HCT116 (cell line): ENCODE measurements around the gene LACTBL1. TPM values are rescaled to one million over a fixed set of nuclear protein-coding genes. Genes with fewer than 3 reads are reported as not detected.

ENCODE experiments used
- ATAC-seq: fragments of 200-7000 bp; cut with Tn5 transposase; 2 replicates; pipeline ENCODE4 v1.9.1; 2020; ENCODE audit warnings: mild to moderate bottlenecking, moderate library complexity
- BruUV-seq: library from RNA; stranded (reverse); fragments of 400-500 nt; replicated peaks from 2 replicates; lab custom pipeline; 2021; lab: Mats Ljungman, UMichigan
- CTCF ChIA-PET: fragments of 300-600 bp; sonication (Branson Sonifier 250); formaldehyde crosslinking; loops from one replicate; lab custom pipeline; 2021; ENCODE audit warnings: antibody characterized with exemption; lab: Charles Lee
- POLR2A ChIA-PET: fragments of 300-600, 350-600 bp; sonication (Branson Sonifier 250); formaldehyde crosslinking; loops from one replicate; lab custom pipeline; 2021; ENCODE audit warnings: antibody characterized with exemption; lab: Charles Lee
- RAD21 ChIA-PET, 2 experiments: fragments of 300-600 bp; sonication (Branson Sonifier 250); formaldehyde crosslinking; loops; one replicate each; lab custom pipeline; 2023; ENCODE audit warnings: low total read pairs in 2 of 2; ENCODE audit not compliant: uncharacterized antibody in 2 of 2, unreplicated experiment in 2 of 2, low non-redundant PET in 1 of 2; lab: Charles Lee
- DNase-seq: peaks from one replicate; pipeline ENCODE4 v3.0.0-alpha.2; 2010; ENCODE audit warnings: low read depth, low spot score
- H2AFZ ChIP-seq: fragments of 200-600 bp; shearing (Covaris generic), sonication (generic); 2 replicates; pipeline ENCODE4 v1.6.1; 2017; ENCODE audit warnings: low read depth, mixed run types, mixed read lengths, antibody characterized with exemption, low read length; ENCODE audit not compliant: poor library complexity, severe bottlenecking
- H3K27ac ChIP-seq: 2 replicates; pipeline ENCODE4 v1.5.1; 2012; ENCODE audit warnings: low read depth, low read length
- H3K27me3 ChIP-seq: fragments of 200-600 bp; sonication (generic); 2 replicates; pipeline ENCODE4 v1.6.1; 2016; ENCODE audit warnings: mixed run types, low read length, mixed read lengths; ENCODE audit not compliant: insufficient read depth
- H3K36me3 ChIP-seq, 2 experiments: fragments of 200-500 bp in 1 of 2; fragments of 200-600 bp in 1 of 2; sonication (Bioruptor generic) in 1 of 2; sonication (generic) in 1 of 2; 2 replicates each; pipeline versions ENCODE4 v1.5.1 to v1.6.1; 2014 to 2016; ENCODE audit warnings: low read length in 2 of 2, inconsistent platforms in 1 of 2, mixed read lengths in 1 of 2, mixed run types in 1 of 2; ENCODE audit not compliant: insufficient read depth in 2 of 2, control insufficient read depth in 1 of 2
- H3K4me1 ChIP-seq, 2 experiments: fragments of 200-600 bp in 1 of 2; sonication (generic) in 1 of 2; 2 replicates each; pipeline versions ENCODE4 v1.5.1 to v1.6.1; 2012 to 2017; ENCODE audit warnings: low read length in 2 of 2, inconsistent platforms in 1 of 2, mild to moderate bottlenecking in 1 of 2, mixed read lengths in 1 of 2, mixed run types in 1 of 2, moderate library complexity in 1 of 2; ENCODE audit not compliant: insufficient read depth in 2 of 2, control insufficient read depth in 1 of 2
- H3K4me2 ChIP-seq: fragments of 200-600 bp; sonication (generic); 2 replicates; pipeline ENCODE4 v1.6.1; 2017; ENCODE audit warnings: mixed run types, low read length, mixed read lengths
- H3K4me3 ChIP-seq, 2 experiments: fragments of 200-600 bp in 1 of 2; sonication (generic) in 1 of 2; replicated peaks in 1 of 2; 2 replicates each; pipeline ENCODE4 v1.5.1; 2011 to 2016; ENCODE audit warnings: low read length in 2 of 2, control low read depth in 1 of 2, low read depth in 1 of 2, mild to moderate bottlenecking in 1 of 2, mixed read lengths in 1 of 2, mixed run types in 1 of 2
- H3K79me2 ChIP-seq: fragments of 200-600 bp; sonication (generic); 2 replicates; pipeline ENCODE4 v1.6.1; 2017; ENCODE audit warnings: mild to moderate bottlenecking, mixed run types, low read length, moderate library complexity, mixed read lengths; ENCODE audit not compliant: insufficient read depth
- H3K9ac ChIP-seq: fragments of 200-600 bp; sonication (generic); 2 replicates; pipeline ENCODE4 v1.6.1; 2016; ENCODE audit warnings: low read length, mixed read lengths
- H3K9me2 ChIP-seq: fragments of 200-600 bp; sonication (generic), shearing (Covaris generic); 2 replicates; pipeline ENCODE4 v1.6.1; 2017; ENCODE audit warnings: mixed run types, mild to moderate bottlenecking, moderate library complexity; ENCODE audit not compliant: insufficient read depth
- H3K9me3 ChIP-seq, 2 experiments: fragments of 200-500 bp in 1 of 2; fragments of 200-600 bp in 1 of 2; sonication (Bioruptor generic) in 1 of 2; sonication (generic) in 1 of 2; 2 replicates each; pipeline ENCODE4 v1.6.1; 2014 to 2017; ENCODE audit warnings: low read length in 2 of 2, mixed read lengths in 2 of 2, inconsistent platforms in 1 of 2, low read depth in 1 of 2, mild to moderate bottlenecking in 1 of 2, mixed run types in 1 of 2, moderate library complexity in 1 of 2; ENCODE audit not compliant: control insufficient read depth in 1 of 2, insufficient read depth in 1 of 2
- H4K20me1 ChIP-seq: fragments of 200-600 bp; sonication (generic), shearing (Covaris generic); 2 replicates; pipeline ENCODE4 v1.6.1; 2017; ENCODE audit warnings: mixed run types, mild to moderate bottlenecking, moderate library complexity; ENCODE audit not compliant: insufficient read depth
- CBX3 ChIP-seq: IDR thresholded peaks from 2 replicates; pipeline ENCODE4 v1.6.1; 2012; ENCODE audit warnings: low read depth
- CEBPB ChIP-seq: IDR thresholded peaks from 2 replicates; pipeline ENCODE4 v1.6.1; 2012; ENCODE audit warnings: low read depth
- CTCF ChIP-seq, 3 experiments: fragments of 200-600 bp in 1 of 3; sonication (generic) in 1 of 3; IDR thresholded peaks in 2 of 3; conservative IDR thresholded peaks in 1 of 3; 2 replicates each; pipeline ENCODE4 v1.5.1; 2012 to 2017; ENCODE audit warnings: low read depth in 2 of 3, low read length in 2 of 3, antibody characterized with exemption in 1 of 3, borderline replicate concordance in 1 of 3, control low read depth in 1 of 3, mild to moderate bottlenecking in 1 of 3, mixed read lengths in 1 of 3, mixed run types in 1 of 3, moderate library complexity in 1 of 3; ENCODE audit not compliant: insufficient read depth in 1 of 3
- ELF1 ChIP-seq: IDR thresholded peaks from 2 replicates; pipeline ENCODE4 v1.6.1; 2012; ENCODE audit warnings: low read depth, borderline replicate concordance
- EZH2 ChIP-seq: fragments of 200-600 bp; sonication (generic); IDR thresholded peaks from 2 replicates; pipeline ENCODE4 v1.6.1; 2017; ENCODE audit warnings: antibody characterized with exemption, mixed run types
- JUND ChIP-seq: IDR thresholded peaks from 2 replicates; pipeline ENCODE4 v1.6.1; 2012
- POLR2A ChIP-seq: IDR thresholded peaks from 2 replicates; pipeline ENCODE4 v1.7.0; 2011; ENCODE audit warnings: borderline replicate concordance; ENCODE audit not compliant: insufficient read depth, insufficient read length; ENCODE audit errors: extremely low read depth
- RAD21 ChIP-seq: IDR thresholded peaks from 2 replicates; pipeline ENCODE4 v1.6.1; 2012; ENCODE audit warnings: low read depth, mild to moderate bottlenecking
- SIN3A ChIP-seq: IDR thresholded peaks from 2 replicates; pipeline ENCODE4 v1.6.1; 2012; ENCODE audit warnings: low read depth
- SP1 ChIP-seq: IDR thresholded peaks from 2 replicates; pipeline ENCODE4 v1.6.1; 2012; ENCODE audit warnings: low read depth
- SRF ChIP-seq: IDR thresholded peaks from 2 replicates; pipeline ENCODE4 v1.6.1; 2012; ENCODE audit warnings: low read depth
- YY1 ChIP-seq: IDR thresholded peaks from 2 replicates; pipeline ENCODE4 v1.6.1; 2011; ENCODE audit warnings: low read length, low read depth, moderate library complexity, mild to moderate bottlenecking; ENCODE audit not compliant: insufficient replicate concordance; ENCODE audit errors: extremely low read depth
- ZBTB33 ChIP-seq: IDR thresholded peaks from 2 replicates; pipeline ENCODE4 v1.6.1; 2011; ENCODE audit warnings: mild to moderate bottlenecking, low read length, moderate library complexity; ENCODE audit not compliant: insufficient replicate concordance; ENCODE audit errors: extremely low read depth
- ZFX ChIP-seq: fragments of 450-650 bp; IDR thresholded peaks from 2 replicates; pipeline ENCODE4 v1.6.1; 2017
- intact Hi-C: fragments of 100-400 bp; cut with micrococcal nuclease; formaldehyde crosslinking; loops from 2 replicates; pipeline ENCODE4 v1.10.0; 2022
- total RNA-seq: library from RNA; stranded (reverse); gene quantifications from one replicate; pipeline ENCODE4 v1.2.1, GENCODE V29; 2021; ENCODE audit not compliant: unreplicated experiment

Gene LACTBL1
- total RNA-seq, 1 experiment from 2014 or later: not detected

DNA sequence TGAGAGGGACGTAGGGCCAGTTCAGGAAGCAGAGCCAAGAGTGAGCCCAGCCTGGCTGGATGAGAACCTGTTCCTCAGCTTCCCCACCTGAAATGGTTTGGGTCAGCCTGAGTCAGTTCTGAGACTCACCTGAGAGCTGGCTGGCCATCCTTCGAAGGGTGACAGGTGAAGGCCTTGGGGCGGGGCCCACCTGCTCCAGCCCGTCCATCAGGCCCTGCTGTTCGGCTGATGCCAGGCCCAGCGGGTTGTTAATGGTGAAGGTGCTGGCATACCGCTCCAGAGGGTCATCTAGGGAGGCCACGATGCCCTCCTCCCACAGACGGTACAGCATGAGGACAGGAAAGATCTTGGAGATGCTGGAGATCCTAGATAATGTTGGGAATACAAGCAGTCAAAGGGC is 14.1 kb downstream of the LACTBL1 start:
- no peak overlapping the region for H3K9ac ChIP-seq
- no peak for DNase-seq
- no peaks in the 10 kb centered on the region for H3K9me2 ChIP-seq
- ChIA-PET CTCF (no interaction called here), POLR2A (no interaction called here), RAD21 (no interaction called here)
- no peak overlapping the region for H3K4me3 ChIP-seq
- H3K4me1 ChIP-seq: no peaks in the 10 kb centered on the region
- no peak overlapping the region for H3K27ac ChIP-seq
- H3K4me2 ChIP-seq: no peak overlapping the region
- no peaks in the 10 kb centered on the region for H3K27me3 ChIP-seq
- H4K20me1 ChIP-seq: no peaks in the 10 kb centered on the region
- H3K9me3 ChIP-seq: no peaks in the 10 kb centered on the region
- intact Hi-C loops: no loop called here
- TF ChIP-seq SP1 (no peak), ZBTB33 (no peak), EZH2 (no peak), ZFX (no peak), SIN3A (no peak), ELF1 (no peak), YY1 (no peak), CEBPB (no peak), CTCF (IDR thresholded peaks at IDR 0.05 in 2 of 3, conservative IDR thresholded peaks at IDR 0.05 in 1 of 3; ENCODE audit: borderline replicate concordance in 1 of 3, insufficient read depth in 1 of 3, low read depth in 2 of 3, low read length in 2 of 3) (no peak), JUND (no peak), SRF (no peak), RAD21 (no peak), CBX3 (no peak), POLR2A (no peak)
- TF ChIP-seq, all 23 proteins: peak for 0
- H3K36me3 ChIP-seq: no peaks in the 10 kb centered on the region
- H3K79me2 ChIP-seq: no peaks in the 10 kb centered on the region
- BruUV-seq: no TSS peak
- ATAC-seq: no peak
- no peak overlapping the region for H2AFZ ChIP-seq
